Measurements from ENCODE around the gene TLCD3A.

Gene TLCD3A

DNA sequence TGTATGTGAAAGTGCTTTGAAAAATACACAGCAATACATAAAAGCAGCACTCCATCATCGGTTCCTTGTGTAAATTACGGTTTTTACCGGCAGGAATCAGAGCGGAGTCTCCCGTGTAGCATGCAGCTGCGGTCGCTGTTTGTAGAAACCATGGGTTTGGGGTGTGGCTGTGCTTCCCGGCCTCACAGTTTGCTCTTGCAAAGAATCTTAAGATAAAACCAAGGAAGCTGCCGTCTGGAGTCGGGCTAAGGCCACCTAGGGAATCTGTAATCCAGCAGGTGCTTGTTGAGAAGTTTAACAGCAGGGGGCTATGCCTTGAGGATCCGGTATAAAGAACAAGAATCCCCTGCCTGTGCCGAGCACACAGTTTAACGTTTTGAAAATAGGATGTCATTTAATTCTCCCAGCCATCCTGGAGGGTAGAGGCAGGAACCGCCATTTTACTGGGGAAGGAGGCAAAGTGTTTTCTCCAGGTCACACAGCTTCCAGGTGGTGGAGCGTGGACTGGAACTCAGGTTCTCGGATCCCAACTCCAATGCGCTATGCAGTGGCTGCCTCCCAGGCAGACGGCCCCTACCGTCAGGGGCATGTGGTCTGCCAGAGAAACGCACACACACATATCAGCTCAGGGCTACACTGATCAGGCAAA lies 6.0 kb upstream of the TLCD3A start:
- TF ChIP-seq CTCF (IDR thresholded peaks at IDR 0.05; ENCODE audit: control insufficient read depth, extremely low read depth, insufficient read depth), result no peak
- H3K4me3 ChIP-seq (ENCODE audit: low read depth, low read length), result no peak overlapping the region
- DNase-seq (ENCODE audit: low read depth), result no peak

DNA sequence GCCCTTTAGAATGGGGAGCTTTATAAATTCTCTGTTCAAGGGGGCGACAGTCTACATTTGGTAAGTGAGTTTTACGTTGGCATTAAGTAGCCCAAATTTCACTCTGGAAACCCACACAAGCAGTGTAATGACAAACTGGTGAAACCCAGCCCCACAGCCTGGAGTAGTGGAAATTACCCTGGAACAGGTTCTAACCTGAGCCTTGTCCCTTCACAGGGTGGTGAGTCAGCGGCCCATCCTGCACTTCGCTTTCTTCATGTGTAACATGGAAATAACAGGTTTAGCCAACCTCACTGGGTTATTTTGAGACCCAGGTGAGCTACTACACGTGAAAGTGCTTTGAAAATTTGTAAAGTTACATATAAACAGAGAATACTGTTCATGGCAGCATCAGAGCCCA lies 3.5 kb upstream of the TLCD3A start:
- H3K4me3 ChIP-seq (ENCODE audit: low read depth, low read length), result no peak overlapping the region
- TF ChIP-seq CTCF (IDR thresholded peaks at IDR 0.05; ENCODE audit: control insufficient read depth, extremely low read depth, insufficient read depth), result no peak
- DNase-seq (ENCODE audit: low read depth), result no peak

DNA sequence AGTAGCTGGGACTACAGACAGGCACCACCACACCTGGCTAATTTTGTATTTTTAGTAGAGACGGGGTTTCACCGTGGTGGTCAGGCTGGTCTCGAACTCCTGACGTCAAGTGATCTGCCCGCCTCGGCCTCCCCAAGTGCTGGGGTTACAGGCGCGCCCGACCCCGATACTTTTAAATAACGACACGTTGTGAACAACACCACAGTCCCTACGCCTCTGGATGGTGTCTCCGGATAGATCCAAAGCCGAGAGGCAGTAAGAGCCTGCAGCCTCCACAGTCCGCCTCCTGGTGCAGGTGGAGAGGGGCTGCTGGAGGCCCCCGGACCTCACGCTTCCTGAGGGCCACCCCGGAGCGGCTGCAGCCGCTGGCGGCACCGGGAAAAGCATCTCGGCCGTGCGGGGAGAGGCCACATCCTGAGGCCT lies 741 bp upstream of the TLCD3A start:
- no peak for TF ChIP-seq CTCF (IDR thresholded peaks at IDR 0.05; ENCODE audit: control insufficient read depth, extremely low read depth, insufficient read depth)
- H3K4me3 ChIP-seq (ENCODE audit: low read depth, low read length), result peak overlapping the region; percentile 70
- no peak for DNase-seq (ENCODE audit: low read depth)

DNA sequence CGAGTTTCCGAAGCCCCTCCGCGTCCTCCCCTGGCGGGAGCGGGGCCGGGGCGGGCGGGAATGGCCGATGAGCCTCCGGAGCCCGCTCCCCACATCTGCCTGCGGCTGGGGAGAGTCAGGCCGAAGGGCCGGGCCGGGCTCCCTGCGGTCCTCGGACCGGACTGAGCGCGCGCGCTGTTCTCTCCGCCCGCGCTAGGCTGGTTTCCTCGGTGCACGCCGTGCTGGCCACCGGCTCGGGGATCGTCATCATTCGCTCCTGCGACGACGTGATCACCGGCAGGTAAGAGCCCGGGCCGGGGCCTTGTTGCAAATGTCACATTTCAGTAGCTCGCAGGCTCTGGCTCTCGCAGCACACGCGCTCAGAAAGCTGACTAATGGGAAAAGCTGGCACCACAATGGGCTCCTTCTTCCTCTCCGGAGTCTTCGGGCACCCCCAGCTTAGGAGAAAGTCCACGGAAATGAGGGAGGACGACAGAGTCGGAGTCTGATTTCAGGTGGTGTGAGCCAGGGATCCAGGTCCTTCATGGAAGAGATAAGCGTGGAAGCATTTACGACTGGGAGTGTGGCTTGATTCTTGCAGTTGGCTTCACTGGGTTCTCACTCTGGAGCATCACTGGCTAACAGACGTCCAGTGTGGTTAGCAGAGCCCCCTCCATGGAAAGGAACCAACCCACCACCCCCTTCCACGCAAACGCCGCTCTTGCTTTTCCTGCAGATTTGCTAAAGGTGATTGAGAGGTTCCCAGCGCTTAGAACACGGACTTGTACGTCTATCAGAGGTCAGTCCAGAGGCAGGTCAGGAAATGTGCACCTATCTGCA lies 715 bp downstream of the TLCD3A start:
- TF ChIP-seq CTCF (IDR thresholded peaks at IDR 0.05; ENCODE audit: control insufficient read depth, extremely low read depth, insufficient read depth), result no peak
- H3K4me3 ChIP-seq (ENCODE audit: low read depth, low read length), result peak overlapping the region; percentile 63
- DNase-seq (ENCODE audit: low read depth), result no peak

- DNase-seq (ENCODE audit: low read depth), result no peak
- no peak for TF ChIP-seq CTCF (IDR thresholded peaks at IDR 0.05; ENCODE audit: control insufficient read depth, extremely low read depth, insufficient read depth)
- H3K4me3 ChIP-seq (ENCODE audit: low read depth, low read length), result peak overlapping the region; percentile 63
These were observed 1.3 kb downstream of the TLCD3A start for GRCh38 chr17:733743-734142.

- DNase-seq (ENCODE audit: low read depth), result no peak
- no peak overlapping the region for H3K4me3 ChIP-seq (ENCODE audit: low read depth, low read length)
- TF ChIP-seq CTCF (IDR thresholded peaks at IDR 0.05; ENCODE audit: control insufficient read depth, extremely low read depth, insufficient read depth), result no peak
These were observed 5.2 kb downstream of the TLCD3A start for GRCh38 chr17:737561-738113.
